NT2/D1 (cell line): ENCODE results near the gene PTPN20.

Experiments
- DNase-seq: peaks from one replicate; pipeline ENCODE4 v3.0.0-alpha.2; 2011; ENCODE audit warnings: low read depth, low spot score
- H3K27me3 ChIP-seq: 2 replicates; pipeline ENCODE4 v1.6.0; 2011; ENCODE audit warnings: mild to moderate bottlenecking; ENCODE audit not compliant: insufficient read length, insufficient read depth
- H3K36me3 ChIP-seq: 2 replicates; pipeline ENCODE4 v1.6.1; 2011; ENCODE audit warnings: mild to moderate bottlenecking, low read length, mixed read lengths; ENCODE audit not compliant: insufficient read depth, insufficient read length
- H3K4me1 ChIP-seq: 2 replicates; pipeline ENCODE4 v1.5.1; 2011; ENCODE audit not compliant: insufficient read depth, insufficient read length
- H3K4me3 ChIP-seq: 2 replicates; pipeline ENCODE4 v1.5.1; 2011; ENCODE audit warnings: low read depth; ENCODE audit not compliant: insufficient read length
- H3K9ac ChIP-seq: 2 replicates; pipeline ENCODE4 v1.6.0; 2011; ENCODE audit warnings: low read depth; ENCODE audit not compliant: insufficient read length
- H3K9me3 ChIP-seq: 2 replicates; pipeline ENCODE4 v1.5.1; 2011; ENCODE audit warnings: mild to moderate bottlenecking, low read length; ENCODE audit not compliant: insufficient read depth
- SUZ12 ChIP-seq: IDR thresholded peaks from 2 replicates; pipeline ENCODE4 v1.6.1; 2011; ENCODE audit not compliant: insufficient read length, insufficient read depth; ENCODE audit errors: extremely low read depth
- YY1 ChIP-seq: IDR thresholded peaks from 2 replicates; pipeline ENCODE4 v1.6.1; 2011; ENCODE audit not compliant: insufficient read length, insufficient read depth
- ZNF274 ChIP-seq: IDR thresholded peaks from 2 replicates; pipeline ENCODE4 v1.6.1; 2011; ENCODE audit warnings: mild to moderate bottlenecking, low read depth, low read length

The PTPN20 gene

DNA sequence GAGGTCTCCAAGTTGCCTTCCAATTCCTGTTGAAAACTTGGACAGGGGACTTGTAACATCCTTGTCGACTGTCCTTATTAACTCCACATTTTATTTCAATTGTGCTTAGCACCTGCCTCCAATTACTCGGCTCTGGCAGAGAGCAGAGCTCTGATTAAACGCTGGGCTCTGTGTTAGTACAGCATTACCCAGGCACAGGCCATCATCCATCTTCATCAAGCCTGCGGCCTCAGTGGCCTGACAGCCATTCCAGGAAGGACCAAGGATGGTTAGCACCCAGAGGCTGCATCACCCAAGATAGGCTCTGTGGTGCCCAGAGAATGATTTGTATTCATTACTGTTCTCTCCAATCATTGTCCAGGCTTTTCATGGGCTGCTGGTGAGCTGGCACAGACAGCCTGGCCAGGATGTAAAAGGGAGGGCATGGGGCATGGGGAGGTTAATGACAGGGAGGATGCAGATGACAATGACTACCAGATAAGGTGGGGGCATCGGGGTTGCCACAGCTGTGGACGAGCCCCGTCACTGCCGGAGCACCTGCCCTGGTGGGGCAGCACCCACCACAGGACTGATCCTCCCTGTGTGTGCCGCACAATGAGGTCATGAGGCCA is 123.3 kb downstream of the PTPN20 start:
- no peaks in the 10 kb centered on the region for H3K36me3 ChIP-seq
- H3K9ac ChIP-seq = no peak overlapping the region
- no peaks in the 10 kb centered on the region for H3K4me1 ChIP-seq
- H3K4me3 ChIP-seq = no peak overlapping the region
- TF ChIP-seq SUZ12 = no peak
- TF ChIP-seq ZNF274 = no peak
- TF ChIP-seq YY1 = no peak
- no peak for DNase-seq
- H3K9me3 ChIP-seq = no peaks in the 10 kb centered on the region
- H3K27me3 ChIP-seq = no peaks in the 10 kb centered on the region

DNA sequence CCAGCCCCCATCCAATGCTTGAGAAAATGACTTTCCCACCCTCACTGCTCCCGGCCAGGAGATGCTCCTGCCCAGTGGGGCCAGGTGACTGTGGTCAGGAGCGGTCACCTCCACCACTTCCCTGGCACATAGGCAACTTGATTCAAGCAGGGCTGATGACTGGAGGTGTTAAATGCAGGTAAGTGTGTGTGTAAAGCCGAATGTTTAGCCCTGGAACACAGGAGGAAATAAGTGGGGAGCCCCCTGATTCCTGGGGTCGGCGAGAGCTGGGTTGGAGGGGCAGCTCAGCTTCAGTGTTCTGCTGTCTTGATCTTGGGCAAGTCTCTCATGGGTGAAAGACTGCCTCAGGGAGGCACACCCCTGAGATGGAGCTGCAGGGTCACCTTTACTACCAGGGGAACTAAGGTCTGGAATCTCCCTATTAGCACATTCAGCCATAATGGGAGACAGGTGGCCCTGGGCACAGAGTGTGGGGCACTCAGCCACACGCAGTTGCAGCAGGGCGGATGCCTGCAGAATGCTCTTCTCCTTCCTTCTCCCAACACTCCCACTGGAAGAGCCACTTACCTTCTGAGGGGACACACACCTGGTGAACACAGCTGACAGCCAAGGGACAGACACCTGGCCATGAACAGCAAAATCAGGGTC is 124.1 kb downstream of the PTPN20 start:
- no peaks in the 10 kb centered on the region for H3K36me3 ChIP-seq
- H3K4me3 ChIP-seq = no peak overlapping the region
- H3K9me3 ChIP-seq = no peaks in the 10 kb centered on the region
- DNase-seq = no peak
- H3K9ac ChIP-seq = no peak overlapping the region
- no peak for TF ChIP-seq SUZ12
- no peak for TF ChIP-seq YY1
- no peak for TF ChIP-seq ZNF274
- no peaks in the 10 kb centered on the region for H3K4me1 ChIP-seq
- no peaks in the 10 kb centered on the region for H3K27me3 ChIP-seq

DNA sequence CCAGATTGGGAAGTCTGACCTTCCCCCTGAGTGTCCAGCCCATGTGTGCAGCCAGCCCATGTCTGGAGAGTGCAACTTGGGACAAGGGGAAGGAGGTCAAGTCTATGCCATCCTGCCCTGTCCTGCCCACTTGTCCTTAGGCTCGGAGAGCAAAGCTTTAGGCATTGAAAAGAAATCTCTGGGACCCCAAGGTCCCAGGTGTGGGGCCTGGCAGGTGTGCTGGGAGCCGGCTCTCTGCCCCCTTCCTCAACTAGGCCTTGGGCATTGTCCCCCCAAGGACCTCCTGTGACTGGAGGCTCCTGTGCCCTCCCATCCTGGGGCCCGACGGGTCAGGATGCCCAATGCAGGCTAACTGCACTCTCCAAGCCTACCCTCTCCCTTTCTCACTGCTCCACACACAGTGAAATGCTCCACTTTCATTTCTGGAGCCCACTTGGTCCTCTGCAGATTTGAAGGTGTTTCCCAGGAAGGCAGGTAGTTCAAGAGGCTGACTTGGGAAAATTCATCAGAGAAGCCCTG is 124.7 kb downstream of the PTPN20 start:
- H3K36me3 ChIP-seq = no peaks in the 10 kb centered on the region
- no peak for DNase-seq
- no peaks in the 10 kb centered on the region for H3K27me3 ChIP-seq
- H3K4me1 ChIP-seq = no peaks in the 10 kb centered on the region
- no peaks in the 10 kb centered on the region for H3K9me3 ChIP-seq
- H3K9ac ChIP-seq = no peak overlapping the region
- no peak for TF ChIP-seq YY1
- TF ChIP-seq SUZ12 = no peak
- TF ChIP-seq ZNF274 = no peak
- no peak overlapping the region for H3K4me3 ChIP-seq

DNA sequence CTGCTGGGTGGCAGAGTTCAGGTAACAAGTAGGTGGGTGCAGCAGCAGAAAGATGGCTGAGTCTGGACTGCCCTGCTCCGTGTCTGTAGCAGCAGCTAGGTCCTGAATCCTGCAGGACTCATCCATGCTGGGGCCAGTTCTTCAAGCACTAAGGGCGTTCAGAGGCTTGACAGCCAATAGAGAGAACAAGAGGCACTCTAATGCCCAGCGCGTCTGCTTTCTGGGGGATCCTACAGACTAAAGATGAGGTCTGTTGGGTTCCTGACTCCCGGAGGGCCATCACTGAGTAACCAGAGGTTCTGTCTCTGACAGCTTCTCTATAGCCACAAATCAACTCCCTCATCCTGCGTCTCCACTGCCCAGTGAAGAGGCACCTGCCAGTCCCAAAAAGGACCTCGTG is 125.5 kb downstream of the PTPN20 start:
- no peak overlapping the region for H3K4me3 ChIP-seq
- no peaks in the 10 kb centered on the region for H3K9me3 ChIP-seq

DNA sequence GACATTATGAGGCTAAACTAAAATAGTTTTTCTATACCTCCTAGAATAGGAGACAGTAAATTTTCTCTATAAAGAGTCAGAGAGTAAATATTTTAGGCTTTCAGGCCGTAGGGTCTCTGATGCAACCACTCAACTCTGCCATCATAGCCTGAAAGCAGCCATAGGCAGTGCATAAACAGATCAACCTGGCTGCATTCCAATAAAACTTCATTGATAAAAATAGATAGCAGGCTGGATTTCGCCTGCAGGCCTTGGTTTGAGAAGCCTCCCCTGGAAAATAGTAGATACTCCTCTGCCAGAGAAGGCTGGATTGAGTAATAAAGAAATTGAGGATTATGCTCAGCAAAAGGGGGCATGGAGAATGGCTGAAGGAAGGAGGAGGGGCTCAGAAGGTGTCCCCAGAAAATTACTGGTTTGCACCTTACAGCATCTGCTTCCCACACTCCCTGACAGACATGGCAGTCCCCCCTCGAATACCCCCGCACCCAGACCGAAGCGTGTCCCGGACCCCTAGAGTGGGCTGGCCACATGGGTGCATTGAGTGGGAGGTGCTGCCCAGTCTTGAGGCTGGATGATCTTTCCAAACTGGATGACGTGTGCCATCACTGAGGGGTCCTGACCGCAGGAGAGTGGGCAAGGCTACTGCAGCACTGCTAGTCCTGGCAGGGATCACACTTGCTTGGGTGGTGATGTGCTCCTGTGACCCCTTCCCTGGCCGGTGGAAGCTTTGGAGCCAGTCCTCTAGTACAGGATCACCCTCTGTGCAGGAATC is 126.6 kb downstream of the PTPN20 start:
- no peak for DNase-seq
- TF ChIP-seq SUZ12 (no peak), YY1 (no peak), ZNF274 (no peak)
- Histone ChIP-seq H3K9me3 (no peaks in the 10 kb centered on the region), H3K4me3 (no peak overlapping the region), H3K9ac (no peak overlapping the region), H3K4me1 (no peaks in the 10 kb centered on the region), H3K27me3 (no peaks in the 10 kb centered on the region), H3K36me3 (no peaks in the 10 kb centered on the region)

More for the DNA sequence above, 125.5 kb downstream of the PTPN20 start:
- DNase-seq = no peak
- H3K4me1 ChIP-seq = no peaks in the 10 kb centered on the region
- TF ChIP-seq YY1 = no peak
- no peak for TF ChIP-seq ZNF274
- no peak for TF ChIP-seq SUZ12
- no peaks in the 10 kb centered on the region for H3K27me3 ChIP-seq
- H3K9ac ChIP-seq = no peak overlapping the region
- no peaks in the 10 kb centered on the region for H3K36me3 ChIP-seq

DNA sequence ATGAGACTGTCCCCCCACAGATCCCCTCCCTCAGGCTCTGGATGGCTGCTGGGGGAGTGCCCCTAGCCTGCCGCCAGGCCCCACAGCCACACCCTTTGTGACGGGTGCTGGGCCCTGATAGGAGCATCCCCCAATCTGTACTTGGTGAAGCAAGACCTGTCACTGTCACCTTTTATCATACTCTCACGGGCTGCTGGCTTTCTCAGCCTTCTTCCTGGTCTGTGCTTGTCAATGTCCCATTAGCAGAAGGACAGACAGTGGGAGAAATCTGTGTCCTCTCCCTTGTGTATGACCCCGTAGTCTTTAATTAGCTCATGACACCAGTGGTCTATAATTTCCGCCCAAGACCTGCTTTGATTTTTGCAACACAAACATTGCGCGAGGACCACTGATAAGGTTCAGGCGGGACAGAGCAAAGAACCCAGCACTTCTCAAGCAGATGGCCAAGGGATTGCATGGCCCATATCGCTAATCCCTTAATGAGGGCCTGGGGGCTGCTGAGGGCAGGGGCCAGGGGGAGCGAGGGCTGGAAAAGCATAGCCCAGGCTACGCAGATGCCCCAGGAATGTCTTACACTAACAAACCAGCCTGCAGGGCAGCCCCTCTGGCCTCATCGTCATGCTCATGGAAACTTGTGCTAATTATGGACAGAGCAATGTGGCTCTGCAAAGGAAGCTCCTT is 127.8 kb downstream of the PTPN20 start:
- no peaks in the 10 kb centered on the region for H3K27me3 ChIP-seq
- H3K4me1 ChIP-seq = no peaks in the 10 kb centered on the region
- no peak for DNase-seq
- H3K9ac ChIP-seq = no peak overlapping the region
- no peak overlapping the region for H3K4me3 ChIP-seq
- no peaks in the 10 kb centered on the region for H3K9me3 ChIP-seq
- TF ChIP-seq SUZ12 (no peak), ZNF274 (no peak), YY1 (no peak)
- no peaks in the 10 kb centered on the region for H3K36me3 ChIP-seq

DNA sequence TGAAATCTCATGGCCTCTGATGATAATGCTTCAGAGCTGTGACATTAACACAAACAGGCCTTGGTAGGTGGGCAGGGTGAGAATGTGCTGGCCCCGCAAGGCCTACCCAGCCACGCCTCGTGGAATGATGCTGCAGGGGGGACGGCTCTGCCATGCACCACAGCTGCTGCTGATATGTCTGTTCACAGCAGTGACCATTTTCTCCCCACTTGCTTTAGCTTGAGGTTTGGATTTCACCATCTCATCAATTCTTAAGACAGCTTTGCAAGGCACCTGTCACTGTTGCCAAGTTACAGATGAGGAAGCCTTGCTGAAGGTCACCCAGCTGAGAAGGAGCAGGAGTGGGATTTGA is 128.3 kb downstream of the PTPN20 start:
- Histone ChIP-seq H3K9me3 (no peaks in the 10 kb centered on the region), H3K9ac (no peak overlapping the region), H3K4me3 (no peak overlapping the region), H3K27me3 (no peaks in the 10 kb centered on the region), H3K36me3 (no peaks in the 10 kb centered on the region), H3K4me1 (no peaks in the 10 kb centered on the region)
- DNase-seq = no peak
- no peak for TF ChIP-seq SUZ12
- no peak for TF ChIP-seq YY1
- TF ChIP-seq ZNF274 = no peak
